Transverse colon (tissue), 4 donors: Measurements from ENCODE around the gene INPP5K. TPM values are rescaled to one million over a fixed set of nuclear protein-coding genes. Genes with fewer than 3 reads are reported as not detected.

Experiments used
- DNase-seq: peaks from one replicate; pipeline ENCODE4 v3.0.0-alpha.2; 2019
- H3K27ac ChIP-seq, 4 donors: fragments of 200-600 bp; sonication (generic); 2 replicates each; pipeline ENCODE4 v1.5.1; 2016 to 2018; ENCODE audit warnings: inconsistent platforms in 4 of 4
- H3K27me3 ChIP-seq: fragments of 200-600 bp; sonication (generic); 2 replicates; pipeline ENCODE4 v1.5.1; 2017; ENCODE audit warnings: inconsistent platforms
- H3K36me3 ChIP-seq, 4 donors: fragments of 200-600 bp; sonication (generic); 2 replicates each; pipeline ENCODE4 v1.5.1; 2017 to 2019; ENCODE audit warnings: inconsistent platforms in 4 of 4
- H3K4me1 ChIP-seq, 4 donors: fragments of 200-600 bp; sonication (generic); 2 replicates each; pipeline ENCODE4 v1.5.1; 2017 to 2020; ENCODE audit warnings: inconsistent platforms in 4 of 4
- H3K4me3 ChIP-seq, 4 donors: fragments of 200-600 bp; sonication (generic); 1 replicate in 1 of 4; 2 replicates in 3 of 4; pipeline versions ENCODE4 v1.5.1 to v1.6.1; 2017 to 2019; ENCODE audit warnings: inconsistent platforms in 4 of 4
- H3K9me3 ChIP-seq, 2 donors: fragments of 200-600 bp; sonication (generic); 2 replicates each; pipeline ENCODE4 v1.5.1; 2017 to 2019; ENCODE audit warnings: inconsistent platforms in 2 of 2
- EP300 ChIP-seq: sonication (generic); formaldehyde crosslinking; IDR thresholded peaks from one replicate; pipeline ENCODE4 v1.6.1; 2017; ENCODE audit warnings: antibody characterized with exemption, low read depth
- POLR2A ChIP-seq: fragments of 450-650 bp; IDR thresholded peaks from one replicate; pipeline ENCODE4 v1.6.1; 2016; ENCODE audit warnings: antibody characterized with exemption, mild to moderate bottlenecking, moderate library complexity
- POLR2AphosphoS5 ChIP-seq, 3 donors: sonication (generic); formaldehyde crosslinking; IDR thresholded peaks; one replicate each; pipeline ENCODE4 v1.6.1; 2016; ENCODE audit warnings: antibody characterized with exemption in 3 of 3
- WGBS, 2 donors: methylation state at CpG; one replicate each; pipeline ENCODE4 v1.1.5; 2018; ENCODE audit warnings: low coverage in 1 of 2; 5-methylcytosine and 5-hydroxymethylcytosine counted together
- in situ Hi-C, 4 donors: fragments of 200-750 bp; cut with MboI; loops; one replicate each; pipeline versions ENCODE4 v1.15.0 to v1.15.1; 2017; ENCODE audit warnings: low sequenced_read_pairs in 3 of 4, low pct_ligation_motif_present in 1 of 4, low pct_unique_long_range_greater_than_20kb in 1 of 4
- intact Hi-C: fragments of 100-400 bp; cut with DNase I; formaldehyde crosslinking; loops from one replicate; pipeline ENCODE4 v1.15.1; 2023; ENCODE audit warnings: low total_unique reads
- total RNA-seq, 4 donors: library from RNA; depleted of rRNA; stranded (reverse); fragments of >200 nt; gene quantifications; one replicate each; pipeline ENCODE4 v1.1.0, GENCODE V29; 2016
- TF ChIP-seq, protein P1 (sequence below), 5 experiments: fragments of 200-600 bp in 3 of 5; fragments of 450-650 bp in 2 of 5; sonication (generic) in 3 of 5; IDR thresholded peaks; 1 replicate in 2 of 5; 2 replicates in 3 of 5; pipeline ENCODE4 v1.5.1; 2016 to 2017; ENCODE audit warnings: antibody characterized with exemption in 5 of 5, inconsistent platforms in 3 of 5, mild to moderate bottlenecking in 2 of 5, moderate library complexity in 1 of 5

Gene INPP5K
- total RNA-seq, 4 donors from 2014 or later: 10.9 to 114 (median 81.9) TPM

DNA sequence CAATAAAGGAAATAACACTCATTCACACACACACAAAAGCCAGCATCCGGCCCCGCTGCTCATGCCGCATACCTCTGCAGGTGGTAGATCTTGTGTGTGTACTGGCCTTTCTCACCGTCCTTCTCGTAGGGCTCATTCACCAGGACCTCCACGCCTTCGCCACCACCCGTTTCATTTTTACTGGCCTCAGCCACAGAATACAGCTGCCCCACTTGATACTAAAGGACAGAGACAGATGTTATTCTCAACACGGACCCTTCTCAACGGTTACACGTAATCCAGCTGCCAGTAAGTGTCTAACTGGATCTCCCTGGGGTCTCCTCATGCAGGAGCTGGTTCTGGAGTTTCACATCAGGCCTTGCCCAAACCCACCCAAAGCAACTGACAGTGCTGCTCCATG lies 36.5 kb upstream of the INPP5K start:
- no peak for TF ChIP-seq POLR2A
- no peak for TF ChIP-seq POLR2AphosphoS5 (IDR thresholded peaks at IDR 0.05)
- TF ChIP-seq EP300: no peak
- TF ChIP-seq, protein P1, sequence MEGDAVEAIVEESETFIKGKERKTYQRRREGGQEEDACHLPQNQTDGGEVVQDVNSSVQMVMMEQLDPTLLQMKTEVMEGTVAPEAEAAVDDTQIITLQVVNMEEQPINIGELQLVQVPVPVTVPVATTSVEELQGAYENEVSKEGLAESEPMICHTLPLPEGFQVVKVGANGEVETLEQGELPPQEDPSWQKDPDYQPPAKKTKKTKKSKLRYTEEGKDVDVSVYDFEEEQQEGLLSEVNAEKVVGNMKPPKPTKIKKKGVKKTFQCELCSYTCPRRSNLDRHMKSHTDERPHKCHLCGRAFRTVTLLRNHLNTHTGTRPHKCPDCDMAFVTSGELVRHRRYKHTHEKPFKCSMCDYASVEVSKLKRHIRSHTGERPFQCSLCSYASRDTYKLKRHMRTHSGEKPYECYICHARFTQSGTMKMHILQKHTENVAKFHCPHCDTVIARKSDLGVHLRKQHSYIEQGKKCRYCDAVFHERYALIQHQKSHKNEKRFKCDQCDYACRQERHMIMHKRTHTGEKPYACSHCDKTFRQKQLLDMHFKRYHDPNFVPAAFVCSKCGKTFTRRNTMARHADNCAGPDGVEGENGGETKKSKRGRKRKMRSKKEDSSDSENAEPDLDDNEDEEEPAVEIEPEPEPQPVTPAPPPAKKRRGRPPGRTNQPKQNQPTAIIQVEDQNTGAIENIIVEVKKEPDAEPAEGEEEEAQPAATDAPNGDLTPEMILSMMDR (IDR thresholded peaks at IDR 0.05): no peak
- intact Hi-C loops: no loop called here
- Histone ChIP-seq H3K36me3 (peaks cover 0 to 35% (median 16%) of the 10 kb centered on the region in 4 donors), H3K9me3 (no peaks in the 10 kb centered on the region), H3K27ac (peak overlapping the region in 3 of 4 donors; percentile 7 to 47 (median 14)), H3K4me1 (peaks cover 4 to 30% (median 18%) of the 10 kb centered on the region in 4 donors), H3K27me3 (no peaks in the 10 kb centered on the region), H3K4me3 (no peak overlapping the region)
- DNase-seq: no peak
- WGBS, 2 donors: 74 to 89% methylated on average over 8 to 11 of the region's 11 CpGs
- in situ Hi-C loops: no loop called here

GRCh38 chr17:1551741-1552140 lies 35.3 kb upstream of the INPP5K start:
- WGBS, 2 donors: 87 to 90% methylated on average over 3 to 12 of the region's 12 CpGs
- H3K27me3 ChIP-seq: no peaks in the 10 kb centered on the region

DNA sequence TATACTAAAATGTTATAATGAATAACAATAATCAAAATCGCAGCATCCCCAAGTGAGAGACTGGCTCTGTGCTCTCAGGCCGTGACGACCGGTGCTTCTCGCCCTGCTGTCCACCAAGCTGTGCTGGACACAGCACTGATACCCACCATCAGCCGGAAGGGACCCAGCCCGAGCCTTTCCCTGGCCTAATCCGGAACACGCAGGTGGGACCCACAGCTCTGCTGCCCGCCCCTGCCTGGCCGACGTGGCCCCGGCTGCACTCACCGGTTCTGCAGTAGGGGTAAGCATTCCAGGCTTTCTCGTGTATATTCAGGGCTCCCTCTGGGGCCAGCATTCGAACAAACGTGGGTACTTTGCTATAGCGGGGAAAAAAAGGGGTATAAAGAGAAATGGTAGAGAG lies 31.6 kb upstream of the INPP5K start:
- 95 to 100% methylated on average over 1 to 18 of the region's 18 CpGs for WGBS, 2 donors
- intact Hi-C loops: no loop called here
- TF ChIP-seq POLR2A: no peak
- TF ChIP-seq, protein P1 (IDR thresholded peaks at IDR 0.05): no peak
- TF ChIP-seq EP300: no peak
- TF ChIP-seq POLR2AphosphoS5 (IDR thresholded peaks at IDR 0.05): no peak

More at GRCh38 chr17:1551741-1552140, 35.3 kb upstream of the INPP5K start:
- H3K4me1 ChIP-seq: peaks cover 4 to 19% (median 11%) of the 10 kb centered on the region in 4 donors
- peaks cover 0 to 43% (median 19%) of the 10 kb centered on the region in 4 donors for H3K36me3 ChIP-seq
- TF ChIP-seq POLR2A (no peak), POLR2AphosphoS5 (IDR thresholded peaks at IDR 0.05) (no peak), EP300 (no peak)
- TF ChIP-seq, protein P1 (IDR thresholded peaks at IDR 0.05): no peak
- no peak overlapping the region for H3K4me3 ChIP-seq
- no peak for DNase-seq
- H3K27ac ChIP-seq: no peak overlapping the region
- intact Hi-C loops (no loop called here), in situ Hi-C loops (no loop called here)
- H3K9me3 ChIP-seq: no peaks in the 10 kb centered on the region

DNA sequence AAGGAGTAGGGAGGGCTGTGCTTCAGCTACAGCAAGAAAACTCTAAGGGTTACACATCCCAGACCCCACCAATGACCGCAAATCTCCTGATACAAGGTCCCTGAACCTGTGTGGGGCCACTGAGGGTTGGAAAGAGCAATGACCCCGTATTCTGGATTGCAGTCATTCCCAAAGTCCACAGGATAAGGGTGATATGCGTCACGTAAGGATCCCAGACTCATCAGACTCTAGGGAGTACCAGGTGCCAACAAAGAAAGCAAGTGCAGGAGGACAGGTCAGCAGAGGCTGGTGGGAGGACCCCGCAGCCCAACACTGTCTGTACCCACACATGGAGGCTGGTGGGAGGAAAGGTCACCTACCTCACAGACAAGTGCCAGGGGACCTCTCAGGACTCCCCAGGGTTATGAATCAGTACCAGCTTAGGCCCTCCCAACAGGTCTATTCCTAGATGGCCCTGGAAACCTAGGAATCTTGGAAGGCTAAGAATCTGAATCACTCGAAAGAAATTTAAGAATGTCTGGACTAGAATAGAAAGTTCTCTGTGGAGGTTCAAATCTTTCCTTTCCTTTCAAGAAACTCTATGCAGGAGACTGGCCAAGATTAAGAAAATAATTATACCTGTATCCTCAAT lies 30.0 kb upstream of the INPP5K start:
- peak overlapping the region in 2 of 4 donors; percentile 32 to 37 for H3K27ac ChIP-seq
- TF ChIP-seq, protein P1 (IDR thresholded peaks at IDR 0.05): no peak
- no peak for TF ChIP-seq POLR2AphosphoS5 (IDR thresholded peaks at IDR 0.05)
- TF ChIP-seq EP300: no peak
- no peak for TF ChIP-seq POLR2A
- no peak overlapping the region for H3K4me3 ChIP-seq
- peaks cover 0 to 48% (median 23%) of the 10 kb centered on the region in 4 donors for H3K36me3 ChIP-seq
- 94 to 100% methylated on average over 1 to 6 of the region's 6 CpGs for WGBS, 2 donors
- H3K4me1 ChIP-seq: peaks cover 0 to 9% (median 6%) of the 10 kb centered on the region in 4 donors
- intact Hi-C loops: no loop called here
- in situ Hi-C loops: no loop called here
- H3K27me3 ChIP-seq: no peaks in the 10 kb centered on the region
- H3K9me3 ChIP-seq: no peaks in the 10 kb centered on the region
- no peak for DNase-seq

More for the DNA sequence above, 31.6 kb upstream of the INPP5K start:
- Histone ChIP-seq H3K36me3 (peaks cover 0 to 50% (median 21%) of the 10 kb centered on the region in 4 donors), H3K27me3 (no peaks in the 10 kb centered on the region), H3K27ac (no peak overlapping the region), H3K9me3 (no peaks in the 10 kb centered on the region), H3K4me3 (no peak overlapping the region), H3K4me1 (peaks cover 0 to 9% (median 6%) of the 10 kb centered on the region in 4 donors)
- no peak for DNase-seq
- in situ Hi-C loops: no loop called here
